GM12878 (cell line): ENCODE measurements around the gene IKZF5.

ENCODE experiments used
- CBX3 ChIP-seq: fragments of 200-600 bp; sonication (generic); IDR thresholded peaks from 2 replicates; pipeline ENCODE4 v1.6.1; 2016; ENCODE audit warnings: low read depth, borderline replicate concordance
- CEBPB ChIP-seq, 2 experiments: fragments of 150-350 bp in 1 of 2; IDR thresholded peaks; 2 replicates each; pipeline ENCODE4 v1.6.1; 2012 to 2014; ENCODE audit warnings: low read depth in 2 of 2, low read length in 2 of 2, borderline replicate concordance in 1 of 2, inconsistent platforms in 1 of 2
- HCFC1 ChIP-seq: fragments of 150-350 bp; IDR thresholded peaks from 2 replicates; pipeline ENCODE4 v1.6.1; 2014; ENCODE audit warnings: low read length
- KDM1A ChIP-seq: fragments of 200-600 bp; sonication (generic); IDR thresholded peaks from 2 replicates; pipeline ENCODE4 v1.6.1; 2016; ENCODE audit warnings: borderline replicate concordance
- POLR2A ChIP-seq: IDR thresholded peaks from 2 replicates; pipeline ENCODE4 v1.6.1; 2011; ENCODE audit warnings: low read depth, mild to moderate bottlenecking, low read length
- RFX5 ChIP-seq: IDR thresholded peaks from 2 replicates; pipeline ENCODE4 v1.6.1; 2011; ENCODE audit warnings: low read depth, low read length, improper control_type of control experiment
- SIN3A ChIP-seq: IDR thresholded peaks from 2 replicates; pipeline ENCODE4 v1.6.1; 2012; ENCODE audit warnings: low read depth, low read length, improper control_type of control experiment
- SP1 ChIP-seq: IDR thresholded peaks from one replicate; pipeline ENCODE4 v1.6.1; 2011; ENCODE audit warnings: low read depth, low read length
- TCF12 ChIP-seq: IDR thresholded peaks from 2 replicates; pipeline ENCODE4 v1.6.1; 2011; ENCODE audit warnings: low read depth, mild to moderate bottlenecking, low read length
- ZNF274 ChIP-seq: IDR thresholded peaks from one replicate; pipeline ENCODE4 v1.8.0; 2011; ENCODE audit not compliant: insufficient read length, insufficient read depth
- TF ChIP-seq, protein P1 (sequence below): IDR thresholded peaks from 2 replicates; pipeline ENCODE4 v1.6.1; 2011; ENCODE audit warnings: mild to moderate bottlenecking, low read depth, low read length, moderate library complexity; ENCODE audit not compliant: insufficient replicate concordance

DNA sequence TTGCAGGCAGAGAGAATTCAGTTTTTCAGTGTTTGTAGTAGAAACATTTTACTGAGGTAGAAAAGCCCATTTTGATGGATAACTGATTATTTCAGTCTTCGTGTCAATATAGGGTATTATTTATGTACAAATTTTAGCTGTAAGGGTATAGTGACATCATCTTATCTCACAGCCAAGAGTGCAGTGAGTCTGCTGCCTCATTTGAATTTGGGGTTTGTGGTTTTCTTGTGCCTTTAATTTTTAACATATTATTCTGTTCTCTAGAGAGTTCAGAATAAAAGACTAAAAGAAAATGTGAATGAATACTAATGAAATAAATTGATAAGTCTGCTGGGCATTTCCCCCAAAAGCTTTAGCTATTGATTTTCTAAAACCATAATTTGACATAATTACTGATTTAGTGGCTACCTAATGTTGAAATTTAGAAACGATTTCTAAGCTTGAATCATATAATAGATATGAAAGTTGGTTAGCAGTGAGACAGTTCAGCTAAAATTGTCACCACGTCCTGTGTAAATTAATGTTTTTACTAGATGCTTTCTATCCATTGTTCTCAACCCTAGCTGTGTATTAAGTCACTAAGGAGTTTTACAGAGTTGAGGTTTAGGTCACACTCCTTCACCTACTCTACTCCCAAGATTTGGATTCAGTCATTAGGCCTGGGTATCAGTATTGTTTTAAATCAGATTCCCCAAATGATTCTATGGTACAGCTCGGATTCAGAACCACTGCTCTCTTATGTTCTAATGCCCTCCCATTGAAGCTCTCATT is 37.6 kb upstream of the IKZF5 start:
- TF ChIP-seq SIN3A (no peak), KDM1A (no peak), CEBPB (IDR thresholded peaks at IDR 0.05; ENCODE audit: borderline replicate concordance in 1 of 2, low read depth in 2 of 2, low read length in 2 of 2) (no peak), CBX3 (no peak), SP1 (no peak), HCFC1 (no peak), TCF12 (no peak), RFX5 (no peak), ZNF274 (no peak), POLR2A (no peak)
- TF ChIP-seq, protein P1, sequence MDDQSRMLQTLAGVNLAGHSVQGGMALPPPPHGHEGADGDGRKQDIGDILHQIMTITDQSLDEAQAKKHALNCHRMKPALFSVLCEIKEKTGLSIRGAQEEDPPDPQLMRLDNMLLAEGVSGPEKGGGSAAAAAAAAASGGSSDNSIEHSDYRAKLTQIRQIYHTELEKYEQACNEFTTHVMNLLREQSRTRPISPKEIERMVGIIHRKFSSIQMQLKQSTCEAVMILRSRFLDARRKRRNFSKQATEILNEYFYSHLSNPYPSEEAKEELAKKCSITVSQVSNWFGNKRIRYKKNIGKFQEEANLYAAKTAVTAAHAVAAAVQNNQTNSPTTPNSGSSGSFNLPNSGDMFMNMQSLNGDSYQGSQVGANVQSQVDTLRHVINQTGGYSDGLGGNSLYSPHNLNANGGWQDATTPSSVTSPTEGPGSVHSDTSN = no peak
